ENCODE measurements around the gene KRT33A.
"Not testable (repeated sequence)": the region's sequence is repeated elsewhere in the genome, so short reads cannot be mapped to it uniquely, and the experiment has no call there.

KRT33A gene

GRCh38 chr17:41366070-41366469 is 15.4 kb upstream of the KRT33A start:
- intact Hi-C loops (cut with DNase I), result no loop called here
- no peak for DNase-seq

GRCh38 chr17:41363881-41364280 is 13.3 kb upstream of the KRT33A start:
- no peak for DNase-seq
- intact Hi-C loops (cut with DNase I), result no loop called here

GRCh38 chr17:41360296-41360995 is 9.8 kb upstream of the KRT33A start:
- intact Hi-C loops (cut with DNase I), result no loop called here
- no peak for DNase-seq

- DNase-seq, result no peak
- intact Hi-C loops (cut with DNase I), result no loop called here
Measured at GRCh38 chr17:41354536-41354935, 3.9 kb upstream of the KRT33A start.

- no peak for DNase-seq
- intact Hi-C loops (cut with DNase I), result no loop called here
Measured at GRCh38 chr17:41352597-41353366, 2.2 kb upstream of the KRT33A start.

- DNase-seq, result no peak
- intact Hi-C loops (cut with DNase I), result no loop called here
Measured at GRCh38 chr17:41351177-41351576, 549 bp upstream of the KRT33A start.

GRCh38 chr17:41347869-41348760 is 2.5 kb downstream of the KRT33A start:
- intact Hi-C loops (cut with DNase I), result no loop called here
- peak in 2 of 10 donors; percentile 27 to 42 for DNase-seq

GRCh38 chr17:41346421-41346820 is 4.2 kb downstream of the KRT33A start:
- intact Hi-C loops (cut with DNase I), result not testable (repeated sequence)

GRCh38 chr17:41345992-41346391 is 4.6 kb downstream of the KRT33A start:
- peak in 1 of 10 donors; percentile 50 for DNase-seq

More at GRCh38 chr17:41346421-41346820, 4.2 kb downstream of the KRT33A start:
- DNase-seq, result peak in 1 of 10 donors; percentile 59

GRCh38 chr17:41343029-41343428 is 7.6 kb downstream of the KRT33A start:
- DNase-seq, result no peak
- intact Hi-C loops (cut with DNase I), result no loop called here

More at GRCh38 chr17:41345992-41346391, 4.6 kb downstream of the KRT33A start:
- intact Hi-C loops (cut with DNase I), result no loop called here

- no peak for DNase-seq
- intact Hi-C loops (cut with DNase I), result no loop called here
Measured at GRCh38 chr17:41340934-41341861, 9.4 kb downstream of the KRT33A start.

- intact Hi-C loops (cut with DNase I), result no loop called here
- DNase-seq, result no peak
Measured at GRCh38 chr17:41340494-41340893, 10.1 kb downstream of the KRT33A start.

- intact Hi-C loops (cut with DNase I), result no loop called here
- no peak for DNase-seq
Measured at GRCh38 chr17:41339571-41340172, 11.0 kb downstream of the KRT33A start.

GRCh38 chr17:41338961-41339485 is 11.6 kb downstream of the KRT33A start:
- no peak for DNase-seq
- intact Hi-C loops (cut with DNase I), result no loop called here

GRCh38 chr17:41335747-41336146 is 14.9 kb downstream of the KRT33A start:
- intact Hi-C loops (cut with DNase I), result no loop called here

GRCh38 chr17:41334385-41335305 is 16.0 kb downstream of the KRT33A start:
- intact Hi-C loops (cut with DNase I), result no loop called here

More at GRCh38 chr17:41335747-41336146, 14.9 kb downstream of the KRT33A start:
- no peak for DNase-seq

GRCh38 chr17:41333836-41334235 is 16.8 kb downstream of the KRT33A start:
- intact Hi-C loops (cut with DNase I), result no loop called here

More at GRCh38 chr17:41334385-41335305, 16.0 kb downstream of the KRT33A start:
- no peak for DNase-seq

GRCh38 chr17:41333098-41333497 is 17.5 kb downstream of the KRT33A start:
- intact Hi-C loops (cut with DNase I), result no loop called here
- DNase-seq, result no peak

More at GRCh38 chr17:41333836-41334235, 16.8 kb downstream of the KRT33A start:
- no peak for DNase-seq

Measured in posterior cingulate gyrus (tissue), 11 donors.